Right cardiac atrium (tissue), 5 donors: ENCODE data around the gene NEK5. TPM values are rescaled to one million over a fixed set of nuclear protein-coding genes. Genes with fewer than 3 reads are reported as not detected.

ENCODE experiments used
- ATAC-seq, 2 donors: fragments of 200-7000 bp; cut with Tn5 transposase; one replicate each; pipeline versions ENCODE4 v1.8.0 to v1.9.1; 2020; ENCODE audit warnings: moderate library complexity in 2 of 2, mild to moderate bottlenecking in 1 of 2
- DNase-seq, 3 donors: peaks; one replicate each; pipeline ENCODE4 v3.0.0-alpha.2; 2020
- H3K27ac ChIP-seq: one replicate; pipeline ENCODE4 v1.5.1; 2013; ENCODE audit warnings: mild to moderate bottlenecking, low read length, control low read depth, moderate library complexity
- H3K27me3 ChIP-seq: one replicate; pipeline ENCODE4 v1.6.1; 2013; ENCODE audit not compliant: control insufficient read depth, insufficient read depth
- H3K4me1 ChIP-seq: one replicate; pipeline ENCODE4 v1.6.1; 2013; ENCODE audit warnings: low read length; ENCODE audit not compliant: control insufficient read depth, insufficient read depth
- H3K4me3 ChIP-seq: one replicate; pipeline ENCODE4 v1.5.1; 2013; ENCODE audit warnings: low read length, control low read depth
- H3K9me3 ChIP-seq: one replicate; pipeline ENCODE4 v1.6.1; 2013; ENCODE audit warnings: low read length; ENCODE audit not compliant: control insufficient read depth
- WGBS: extraction: QIAGEN DNeasy Blood & Tissue Kit; methylation state at CpG from one replicate; pipeline ENCODE4 v1.1.7; 2013; 5-methylcytosine and 5-hydroxymethylcytosine counted together
- intact Hi-C, 4 donors: fragments of 100-400 bp; cut with DNase I; formaldehyde crosslinking; loops; one replicate each; pipeline versions ENCODE4 v1.11.0 to v1.14.0; 2022 to 2023
- polyA plus RNA-seq: library from polyadenylated mRNA; stranded (reverse); fragments of 200-250 nt; gene quantifications from one replicate; pipeline ENCODE4 v1.2.3, GENCODE V29; 2013
- total RNA-seq, 4 donors: library from RNA; stranded (reverse); fragmentation: NEBNext Ultra II Directional; extraction: Animal tissue kit (Norgen Biotek cat#: 25700); gene quantifications; one replicate each; pipeline ENCODE4 v1.2.1, GENCODE V29; 2021
- donor health status: healthy with polysubstance abuse.
- donor health status: DM: no; HTN: yes; CAD: no.
- donor health status: DM: no; HTN: no; CAD: no.
- donor health status: DM: no; HTN: yes; CAD: no; lungs with severe emphysema.
- donor health status: DM: yes; HTN: yes; CAD: no.

Gene NEK5
- total and polyA plus RNA-seq, 5 donors, result 0.39 to 1.2 (median 0.51) TPM

DNA sequence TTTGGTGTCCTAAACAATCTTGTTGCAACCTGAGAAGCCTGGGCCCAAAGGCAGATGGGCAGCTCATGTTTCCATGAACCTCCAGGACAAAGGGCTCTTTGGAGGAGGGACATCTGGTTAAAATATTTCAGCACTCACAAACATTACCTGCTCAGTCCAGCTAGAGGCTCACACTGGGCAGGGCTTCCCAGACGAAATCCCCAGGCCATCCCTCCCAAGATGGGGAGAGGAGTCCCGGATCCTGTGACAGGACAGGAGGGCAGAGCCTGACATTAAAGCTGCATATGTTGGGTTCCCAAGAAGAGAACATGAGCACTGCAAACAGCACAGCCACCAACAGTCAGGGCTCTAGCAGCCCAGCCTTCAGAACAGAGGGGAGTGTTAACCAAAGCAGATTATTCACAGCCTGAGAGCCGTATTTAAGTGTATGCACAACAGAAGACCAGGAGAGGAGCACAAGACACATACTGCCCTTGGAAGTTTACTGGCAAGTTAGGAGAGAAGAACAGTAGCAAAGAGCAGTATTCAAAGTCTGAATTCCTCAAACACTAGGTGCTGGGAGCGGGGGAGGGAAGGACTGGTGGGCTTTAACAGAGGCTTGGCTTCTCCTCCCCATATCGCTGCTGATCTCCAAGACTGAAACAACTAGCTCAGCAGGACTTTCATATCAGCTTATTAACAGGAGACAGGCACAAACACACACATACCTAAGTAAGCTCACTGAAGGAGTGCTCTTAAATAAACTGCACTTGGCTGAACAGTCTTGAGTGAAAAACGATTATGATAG lies 130.0 kb downstream of the NEK5 start:
- intact Hi-C loops, result loop anchor here in 2 of 4 donors (5.0 to 10.0 kb wide), 2 partner anchors 84 to 128 kb away; partner anchors contain the start of gene NEK5 (in 1 of the 2)
- ATAC-seq (no peak), DNase-seq (no peak)
- H3K9me3 ChIP-seq, result no peaks in the 10 kb centered on the region
- H3K4me3 ChIP-seq, result no peak overlapping the region
- no peaks in the 10 kb centered on the region for H3K27me3 ChIP-seq
- no peak overlapping the region for H3K27ac ChIP-seq
- 46% methylated on average over 6 of the region's 6 CpGs for WGBS
- peaks cover 17% of the 10 kb centered on the region for H3K4me1 ChIP-seq

DNA sequence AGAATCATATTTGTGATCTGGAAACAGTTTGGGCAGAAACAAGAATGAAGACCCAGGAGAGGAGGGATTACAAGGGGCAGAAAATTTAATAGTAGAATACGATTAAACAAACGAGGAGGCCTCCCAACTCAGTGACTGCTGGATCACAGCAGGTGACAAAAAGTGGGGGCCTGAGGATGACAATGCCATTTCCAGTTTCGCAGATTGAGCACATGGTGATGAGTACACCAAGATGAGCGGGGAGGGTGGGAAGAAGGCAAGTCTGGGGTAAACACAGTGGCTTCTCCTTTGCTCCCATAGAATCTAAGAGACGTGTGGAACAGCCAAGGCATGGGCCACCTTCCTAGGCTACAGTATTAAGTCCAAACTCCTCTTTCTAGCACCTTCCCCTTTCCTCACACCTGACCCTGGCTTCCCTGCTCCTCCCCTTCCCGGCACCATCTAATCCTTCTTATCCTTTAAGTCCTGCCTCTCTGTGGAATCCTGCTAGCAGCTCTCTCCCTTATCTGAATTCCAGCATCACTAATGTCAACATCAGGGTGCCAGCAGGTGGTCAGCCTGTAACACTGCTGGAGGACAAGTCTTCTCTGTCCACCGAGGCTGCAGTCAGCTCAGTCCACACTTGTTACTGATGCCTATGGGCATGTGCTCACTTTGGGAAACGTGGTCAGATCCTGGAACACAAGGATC lies 131.1 kb downstream of the NEK5 start:
- ATAC-seq (no peak), DNase-seq (no peak)
- intact Hi-C loops, result loop anchor here in 2 of 4 donors (5.0 to 10.0 kb wide), 2 partner anchors 83 to 130 kb away; partner anchors contain the start of gene NEK5 (in 1 of the 2)
- no peak overlapping the region for H3K4me3 ChIP-seq
- H3K9me3 ChIP-seq, result no peaks in the 10 kb centered on the region
- H3K4me1 ChIP-seq, result peaks cover 17% of the 10 kb centered on the region
- H3K27me3 ChIP-seq, result no peaks in the 10 kb centered on the region
- H3K27ac ChIP-seq, result no peak overlapping the region
- WGBS, result 69% methylated on average over 8 of the region's 8 CpGs

DNA sequence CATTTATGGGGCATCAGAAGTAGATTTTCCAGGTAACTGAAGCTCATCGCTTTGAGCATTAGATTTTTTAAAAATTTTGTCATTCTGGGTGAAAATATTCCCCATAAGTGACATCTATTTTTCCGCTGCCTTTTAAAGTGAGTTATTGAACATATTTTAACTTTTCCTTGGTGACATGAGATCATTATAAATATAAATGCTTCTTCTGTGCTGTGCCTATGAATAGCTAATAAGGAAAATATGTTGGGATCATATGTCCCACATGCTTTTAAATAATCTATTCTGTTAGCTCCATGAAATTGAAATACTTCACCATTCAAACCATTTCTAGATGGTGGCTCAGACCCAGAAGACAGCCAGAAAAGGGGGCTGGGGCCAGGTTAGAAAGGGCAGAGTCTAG lies 131.7 kb downstream of the NEK5 start:
- WGBS, result 96% methylated on average over 2 of the region's 2 CpGs
- Histone ChIP-seq H3K4me1 (peaks cover 17% of the 10 kb centered on the region), H3K4me3 (no peak overlapping the region), H3K9me3 (no peaks in the 10 kb centered on the region), H3K27me3 (no peaks in the 10 kb centered on the region), H3K27ac (no peak overlapping the region)
- intact Hi-C loops, result loop anchor here in 2 of 4 donors (5.0 to 10.0 kb wide), 2 partner anchors 82 to 130 kb away; partner anchors contain the start of gene NEK5 (in 1 of the 2)
- no peak for DNase-seq
- no peak for ATAC-seq

DNA sequence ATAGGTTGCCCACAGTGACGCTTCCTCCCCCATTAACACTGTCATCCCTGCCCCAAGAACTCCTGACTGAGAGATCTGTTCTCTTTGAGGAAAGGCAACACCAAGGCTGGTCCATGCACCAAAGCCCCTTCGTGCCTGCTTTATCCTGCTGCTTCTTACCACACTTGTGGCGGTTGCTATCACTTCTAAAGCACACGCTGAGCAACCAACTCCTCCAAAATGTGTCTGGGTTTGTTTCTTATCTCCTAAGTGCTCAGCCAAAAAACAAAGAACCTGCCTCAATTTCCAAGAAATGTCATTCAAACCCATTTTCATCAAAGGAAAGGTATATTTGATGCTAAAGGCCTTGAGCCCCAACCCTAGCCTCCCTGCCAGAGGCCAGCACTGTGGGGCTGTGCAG lies 132.2 kb downstream of the NEK5 start:
- DNase-seq (no peak), ATAC-seq (no peak)
- Histone ChIP-seq H3K27ac (no peak overlapping the region), H3K4me1 (peaks cover 17% of the 10 kb centered on the region), H3K27me3 (no peaks in the 10 kb centered on the region), H3K9me3 (no peaks in the 10 kb centered on the region), H3K4me3 (no peak overlapping the region)
- intact Hi-C loops, result loop anchor here in 2 of 4 donors (5.0 to 10.0 kb wide), 2 partner anchors 82 to 131 kb away; partner anchors contain the start of gene NEK5 (in 1 of the 2)
- 89% methylated on average over 4 of the region's 4 CpGs for WGBS

DNA sequence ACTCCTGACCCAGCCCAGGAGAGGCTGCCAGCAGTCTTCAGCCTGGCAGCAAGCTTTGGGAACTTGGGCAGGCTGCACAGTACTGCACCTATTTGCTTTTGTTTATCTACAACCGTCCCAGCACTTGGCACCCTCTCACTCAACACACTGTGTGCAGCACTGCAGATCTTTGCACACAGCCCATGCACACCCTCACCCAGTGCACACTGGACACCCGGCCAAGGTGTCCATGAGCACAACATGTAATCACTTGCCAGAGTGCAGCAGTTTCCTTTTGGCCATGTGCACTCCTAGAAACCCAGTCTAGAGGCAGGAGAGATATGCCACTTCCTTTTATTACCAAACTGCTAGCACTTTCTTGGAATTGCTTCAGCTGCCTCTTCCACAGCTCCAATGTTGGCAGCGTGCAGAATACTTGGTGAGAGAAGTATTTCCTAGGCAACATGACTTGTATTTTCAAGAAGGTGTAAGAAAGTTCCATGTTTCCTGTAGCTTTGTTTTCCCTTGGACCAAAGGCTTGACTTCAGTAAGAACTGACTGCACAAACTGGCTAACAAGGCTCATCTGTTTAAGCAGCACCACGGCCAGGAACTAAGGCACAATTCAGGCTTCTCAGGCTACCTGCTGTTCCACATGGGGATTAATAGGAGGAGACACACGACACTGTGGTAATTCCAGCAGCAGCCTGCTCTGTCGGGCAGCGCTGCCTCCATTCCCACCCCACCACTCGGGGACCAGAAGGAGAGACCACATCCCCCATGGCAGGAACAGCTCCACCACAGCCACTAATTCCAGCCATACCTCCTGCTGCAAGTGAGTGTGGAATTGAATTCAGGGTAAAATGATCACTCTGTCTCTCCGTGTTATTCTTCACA lies 133.0 kb downstream of the NEK5 start:
- intact Hi-C loops, result loop anchor here in 2 of 4 donors (5.0 to 10.0 kb wide), 2 partner anchors 81 to 131 kb away; partner anchors contain the start of gene NEK5 (in 1 of the 2)
- 31% methylated on average over 9 of the region's 9 CpGs for WGBS
- Histone ChIP-seq H3K27ac (peak overlapping the region; percentile 60), H3K27me3 (no peaks in the 10 kb centered on the region), H3K4me1 (peaks cover 17% of the 10 kb centered on the region), H3K9me3 (no peaks in the 10 kb centered on the region), H3K4me3 (no peak overlapping the region)
- DNase-seq, result peak; percentile 32 to 79 (median 69)
- ATAC-seq, result peak; percentile 86 to 91

DNA sequence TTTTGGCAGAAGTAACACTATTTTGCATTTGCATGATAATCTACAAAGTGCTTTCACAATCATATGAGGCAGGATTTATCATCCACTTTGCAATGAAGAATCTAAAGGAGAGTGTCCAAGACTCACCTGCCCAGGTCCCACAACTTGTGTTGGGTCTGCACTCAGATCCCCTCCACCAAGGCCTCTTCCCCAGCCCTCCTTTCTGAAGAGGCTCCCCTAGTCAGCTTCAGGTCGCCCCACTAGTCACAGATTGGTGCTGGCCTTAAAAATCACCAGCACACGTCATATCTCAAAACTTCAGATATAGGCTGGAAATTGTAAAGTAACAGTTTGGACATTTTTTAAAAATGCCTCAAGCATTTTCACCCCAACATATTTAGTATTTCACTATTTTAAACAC lies 135.2 kb downstream of the NEK5 start:
- no peak for ATAC-seq
- DNase-seq, result no peak
- no peaks in the 10 kb centered on the region for H3K27me3 ChIP-seq
- intact Hi-C loops, result loop anchor here in 1 of 4 donors (10.0 kb wide), 1 partner anchor 79 kb away; no protein-coding TSS in a partner anchor
- H3K4me3 ChIP-seq, result no peak overlapping the region
- no peaks in the 10 kb centered on the region for H3K9me3 ChIP-seq
- no peak overlapping the region for H3K27ac ChIP-seq
- 76% methylated on average over 2 of the region's 2 CpGs for WGBS
- peaks cover 17% of the 10 kb centered on the region for H3K4me1 ChIP-seq

DNA sequence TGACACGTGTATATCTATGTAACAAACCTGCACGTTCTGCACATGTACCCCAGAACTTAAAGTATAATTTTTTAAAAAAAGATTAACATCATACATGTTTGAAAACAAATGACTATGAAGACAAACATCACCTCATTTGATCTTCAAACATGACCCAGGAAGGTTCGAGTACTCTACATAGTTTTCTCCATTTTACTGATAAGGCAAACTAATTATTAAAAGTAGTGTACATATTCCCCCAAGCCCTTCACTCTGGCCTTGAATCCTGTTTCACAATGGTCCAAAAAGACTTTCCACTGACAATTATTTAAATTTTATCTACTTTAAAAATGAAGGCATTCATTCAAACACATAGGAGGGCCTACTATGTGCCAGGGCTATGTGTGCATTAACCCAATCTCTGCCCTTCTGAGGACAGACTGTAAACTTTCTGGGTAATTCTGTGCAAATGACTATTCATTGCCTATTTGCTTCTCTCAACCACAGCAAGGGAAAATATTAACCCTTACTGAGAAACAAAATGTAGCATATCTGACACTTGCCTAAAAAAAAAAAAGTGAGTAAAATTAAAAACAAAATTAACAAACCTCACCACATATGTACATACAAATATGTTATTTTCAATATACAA lies 139.8 kb downstream of the NEK5 start:
- ATAC-seq (no peak), DNase-seq (no peak)
- Histone ChIP-seq H3K4me1 (no peaks in the 10 kb centered on the region), H3K27ac (no peak overlapping the region), H3K27me3 (no peaks in the 10 kb centered on the region), H3K9me3 (no peaks in the 10 kb centered on the region), H3K4me3 (no peak overlapping the region)
- 84% methylated on average over 3 of the region's 3 CpGs for WGBS
- intact Hi-C loops, result no loop called here

Other genes starting within 250 kb of the NEK5 start
- gene ATP7B, start 117.6 kb downstream of the NEK5 start, total RNA-seq, result 1 to 10 TPM; 4.7 to 6.4 (median 5.6) TPM
- 2.4 TPM for gene ATP7B, start 117.6 kb downstream of the NEK5 start, polyA plus RNA-seq
- 10 to 100 TPM; 23.9 to 32.2 (median 26.5) TPM for gene ALG11, start 116.7 kb downstream of the NEK5 start, total RNA-seq
- 4.3 TPM for gene ALG11, start 116.7 kb downstream of the NEK5 start, polyA plus RNA-seq
- 10 to 100 TPM; 13.9 to 17.3 (median 15.6) TPM for gene UTP14C, start 104.4 kb downstream of the NEK5 start, total RNA-seq
- gene UTP14C, start 104.4 kb downstream of the NEK5 start, polyA plus RNA-seq, result 5.5 TPM
- 10 to 100 TPM in 2 of 4 donors, 1 to 10 TPM in 2; 7.7 to 13.0 (median 9.6) TPM for gene NEK3, start 30.5 kb upstream of the NEK5 start, total RNA-seq
- gene NEK3, start 30.5 kb upstream of the NEK5 start, polyA plus RNA-seq, result 11.8 TPM